Left ventricle myocardium superior (tissue), 1 donor: Measurements from ENCODE around the gene FBXO24. TPM values are rescaled to one million over a fixed set of nuclear protein-coding genes. Genes with fewer than 3 reads are reported as not detected.
A peak's percentile ranks its signal among the peaks of the same experiment; 100 is the strongest.
"Not testable (repeated sequence)": the region's sequence is repeated elsewhere in the genome, so short reads cannot be mapped to it uniquely, and the experiment has no call there.

Experiments
- ATAC-seq: fragments of 200-7000 bp; cut with Tn5 transposase; one replicate; pipeline ENCODE4 v1.9.1; 2020; ENCODE audit warnings: mild to moderate bottlenecking, moderate library complexity
- DNase-seq: peaks from one replicate; pipeline ENCODE4 v3.0.0-alpha.2; 2020
- intact Hi-C: fragments of 100-400 bp; cut with micrococcal nuclease; formaldehyde crosslinking; loops from one replicate; pipeline ENCODE4 v1.11.0; 2022
- total RNA-seq: library from RNA; stranded (reverse); fragmentation: NEBNext Ultra II Directional; extraction: Animal tissue kit (Norgen Biotek cat#: 25700); gene quantifications from one replicate; pipeline ENCODE4 v1.2.1, GENCODE V29; 2021
- donor health status: DM: no; HTN: yes; CAD: no; lungs with severe emphysema.

FBXO24 gene
- total RNA-seq, 1 donor from 2014 or later, result 0.77 TPM

DNA sequence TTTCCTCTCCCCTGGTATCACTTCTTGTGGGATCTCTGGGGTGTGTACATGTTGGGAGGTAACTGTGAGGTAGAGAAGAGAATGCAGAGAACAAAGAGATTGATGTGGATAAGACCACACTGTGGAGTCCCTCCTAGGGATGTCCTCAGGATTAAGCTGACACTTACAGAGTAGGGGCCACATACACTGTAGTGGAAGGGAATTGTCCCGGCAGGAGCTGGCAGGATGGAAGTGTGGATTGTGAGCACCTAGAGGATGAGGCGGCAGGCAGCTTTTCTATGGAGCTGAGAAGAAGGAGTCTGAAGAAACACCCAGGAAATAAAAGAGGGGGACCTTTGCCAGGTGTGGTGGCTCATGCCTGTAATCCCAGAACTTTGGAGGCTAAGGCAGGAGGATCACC is 33.6 kb upstream of the FBXO24 start:
- ATAC-seq (no peak), DNase-seq (no peak)
- intact Hi-C loops, result no loop called here

GRCh38 chr7:100553032-100553431 is 33.1 kb upstream of the FBXO24 start:
- ATAC-seq, result no peak
- no peak for DNase-seq
- intact Hi-C loops, result no loop called here

DNA sequence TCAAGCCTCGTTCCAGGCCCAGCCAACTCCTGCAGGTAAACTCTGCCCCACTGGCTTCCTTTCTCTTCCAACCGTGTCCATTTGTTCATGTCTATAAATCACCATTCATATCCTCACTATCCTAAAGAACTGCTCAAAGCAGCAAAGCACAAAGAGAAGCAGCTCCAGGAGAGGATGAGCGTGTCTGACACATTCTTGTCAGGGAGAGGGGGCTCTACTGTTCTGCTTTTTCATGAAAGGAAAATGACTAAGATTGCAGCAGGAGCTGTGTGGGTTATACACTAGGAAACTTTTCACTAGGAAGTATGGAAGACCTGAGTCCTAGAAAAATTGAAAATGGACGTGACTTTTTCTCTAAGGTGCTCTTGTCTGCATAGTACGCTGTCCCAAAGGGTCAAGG is 30.4 kb upstream of the FBXO24 start:
- intact Hi-C loops, result no loop called here
- no peak for ATAC-seq
- no peak for DNase-seq

GRCh38 chr7:100556541-100556940 is 29.6 kb upstream of the FBXO24 start:
- DNase-seq (no peak), ATAC-seq (no peak)
- intact Hi-C loops, result no loop called here

DNA sequence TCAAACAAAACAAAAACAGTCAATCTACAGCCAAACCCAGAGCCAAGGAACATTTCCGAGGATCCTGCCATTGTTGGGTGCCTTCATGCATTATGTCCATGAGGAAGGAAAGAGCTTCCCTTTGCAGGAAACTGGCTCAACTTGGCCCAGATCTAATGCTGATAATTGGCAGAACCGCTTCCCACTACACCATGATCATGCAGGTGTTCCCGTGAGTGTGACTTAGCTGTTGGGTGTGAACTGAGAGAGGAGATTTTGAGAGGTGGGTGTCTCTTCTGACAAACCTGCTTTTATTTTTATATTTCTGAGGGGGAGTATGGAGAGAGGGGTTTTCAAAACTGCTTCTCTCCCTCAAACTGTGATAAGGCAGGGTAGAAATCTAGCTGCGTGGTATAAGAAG is 27.0 kb upstream of the FBXO24 start:
- no peak for ATAC-seq
- DNase-seq, result no peak
- intact Hi-C loops, result no loop called here

- DNase-seq, result no peak
- intact Hi-C loops, result no loop called here
- ATAC-seq, result no peak
Observed at GRCh38 chr7:100561491-100562194, 24.5 kb upstream of the FBXO24 start.

DNA sequence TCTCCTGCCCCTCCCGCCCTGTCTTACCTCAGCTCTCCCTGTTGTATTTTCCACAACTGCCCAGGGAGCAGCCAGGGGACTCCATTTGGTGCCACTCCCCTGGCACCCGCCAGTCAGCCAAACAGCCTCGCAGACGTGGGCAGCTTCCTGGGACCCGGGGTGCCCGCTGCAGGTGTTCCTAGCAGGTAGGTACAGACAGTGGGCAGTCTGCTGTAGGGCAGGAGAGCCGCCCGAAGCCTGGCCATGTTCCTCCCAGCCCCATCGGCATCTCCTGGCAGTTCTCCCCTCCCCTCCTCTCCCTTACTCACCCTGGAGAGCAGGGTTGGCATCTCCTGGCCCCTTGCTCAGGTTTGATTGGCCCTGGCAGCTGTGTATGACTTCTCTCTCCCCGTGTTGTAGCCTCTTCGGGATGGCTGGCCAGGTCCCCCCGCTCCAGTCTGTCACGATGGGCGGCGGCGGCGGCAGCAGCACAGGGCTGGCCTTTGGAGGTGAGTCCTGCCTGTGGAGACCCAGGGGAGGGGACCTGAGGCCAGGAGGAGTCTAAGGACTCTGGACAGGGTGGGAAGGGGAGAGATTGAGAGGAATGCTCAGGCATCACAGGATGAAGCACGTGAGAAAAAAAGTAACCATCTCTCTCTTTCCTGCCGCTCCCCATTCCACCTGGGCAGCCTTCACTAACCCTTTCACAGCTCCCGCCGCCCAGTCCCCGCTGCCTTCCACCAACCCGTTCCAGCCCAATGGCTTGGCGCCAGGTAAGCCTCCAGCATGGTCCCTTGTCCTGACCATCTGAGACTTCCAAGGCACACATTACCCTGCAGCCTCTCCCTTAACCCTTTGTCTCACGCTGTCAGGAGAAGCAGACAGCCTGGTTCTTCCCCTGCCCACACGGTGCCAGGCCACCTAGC is 23.7 kb upstream of the FBXO24 start:
- no peak for DNase-seq
- ATAC-seq, result no peak
- intact Hi-C loops, result no loop called here

GRCh38 chr7:100563100-100563564 is 23.0 kb upstream of the FBXO24 start:
- ATAC-seq (no peak), DNase-seq (no peak)
- intact Hi-C loops, result no loop called here

DNA sequence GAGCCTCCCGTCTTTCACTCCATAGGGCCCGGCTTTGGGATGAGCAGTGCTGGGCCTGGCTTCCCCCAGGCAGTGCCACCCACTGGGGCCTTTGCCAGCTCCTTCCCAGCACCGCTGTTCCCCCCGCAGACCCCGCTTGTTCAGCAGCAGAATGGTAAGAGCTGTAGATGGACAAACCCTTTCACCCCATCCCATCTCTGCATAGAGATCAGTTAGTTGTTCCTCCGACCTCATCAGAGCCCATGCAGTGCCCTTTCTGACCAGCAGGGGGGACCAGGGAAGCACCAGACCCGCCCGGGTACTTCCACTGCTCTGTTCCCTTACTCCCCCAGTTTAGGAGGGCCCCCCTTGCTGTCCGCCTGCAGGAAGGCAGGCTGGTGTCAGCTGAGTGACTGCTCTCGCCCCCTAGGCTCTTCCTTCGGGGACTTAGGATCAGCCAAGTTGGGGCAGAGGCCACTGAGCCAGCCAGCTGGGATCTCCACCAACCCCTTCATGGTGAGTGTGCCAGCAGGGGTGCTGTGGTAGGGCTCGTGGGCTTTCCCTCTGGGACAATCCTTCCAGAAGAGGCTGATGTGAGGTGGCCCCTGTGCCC is 22.2 kb upstream of the FBXO24 start:
- intact Hi-C loops, result no loop called here
- DNase-seq, result peak; percentile 90
- ATAC-seq, result peak; percentile 69

GRCh38 chr7:100564405-100564804 is 21.7 kb upstream of the FBXO24 start:
- DNase-seq, intact Hi-C loops, ATAC-seq: not testable (repeated sequence)

DNA sequence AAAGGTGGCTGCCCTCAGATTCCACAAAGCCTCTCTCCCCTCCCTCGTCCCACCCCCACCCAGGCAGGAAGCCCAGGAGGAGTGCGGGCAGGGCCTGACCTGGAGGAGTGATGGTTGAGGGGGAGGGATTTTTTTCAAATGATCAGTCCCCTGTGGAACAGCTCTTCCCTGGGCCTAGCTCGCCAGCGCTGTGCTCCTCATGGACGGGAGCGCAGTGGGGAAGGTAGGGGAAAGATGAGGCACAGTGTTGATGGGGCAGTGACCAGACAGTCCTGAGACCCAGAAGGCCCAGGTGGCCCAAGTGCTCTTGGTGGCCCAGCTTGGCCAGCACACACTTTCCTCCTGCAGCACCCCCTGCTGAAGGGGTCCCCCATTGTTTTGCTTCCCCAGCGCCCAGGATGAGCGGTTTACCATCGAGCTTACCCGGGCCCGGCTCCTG is 21.0 kb upstream of the FBXO24 start:
- intact Hi-C loops, result no loop called here
- DNase-seq, result no peak
- no peak for ATAC-seq

DNA sequence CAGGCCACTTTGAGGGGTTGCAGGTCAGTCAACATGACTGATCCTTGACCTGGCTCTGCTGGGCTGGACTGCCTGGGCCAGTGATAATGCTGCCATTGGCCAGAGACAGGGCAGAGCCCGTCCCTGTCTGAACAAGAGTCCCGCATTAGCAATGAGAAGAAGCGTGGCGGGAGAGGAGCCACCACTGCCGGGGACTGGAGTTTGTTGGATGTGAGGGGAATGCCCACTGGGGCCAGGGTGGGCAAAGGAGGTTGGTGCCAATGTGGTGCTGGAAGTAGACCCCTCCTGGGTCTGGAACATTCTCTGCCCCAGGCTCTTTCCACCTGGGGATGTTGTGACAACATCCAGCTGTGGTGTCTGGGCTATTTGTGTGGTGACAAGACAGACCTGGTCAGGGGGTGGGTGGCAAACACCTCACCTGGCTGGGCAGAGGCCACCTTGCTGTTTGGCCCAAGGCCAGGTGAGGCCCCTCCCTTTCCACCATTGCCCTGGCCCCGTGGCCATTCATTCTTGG is 20.1 kb upstream of the FBXO24 start:
- DNase-seq (no peak), ATAC-seq (no peak)
- intact Hi-C loops, result no loop called here

GRCh38 chr7:100567031-100567730 is 18.9 kb upstream of the FBXO24 start:
- no peak for DNase-seq
- intact Hi-C loops, result no loop called here
- ATAC-seq, result no peak

DNA sequence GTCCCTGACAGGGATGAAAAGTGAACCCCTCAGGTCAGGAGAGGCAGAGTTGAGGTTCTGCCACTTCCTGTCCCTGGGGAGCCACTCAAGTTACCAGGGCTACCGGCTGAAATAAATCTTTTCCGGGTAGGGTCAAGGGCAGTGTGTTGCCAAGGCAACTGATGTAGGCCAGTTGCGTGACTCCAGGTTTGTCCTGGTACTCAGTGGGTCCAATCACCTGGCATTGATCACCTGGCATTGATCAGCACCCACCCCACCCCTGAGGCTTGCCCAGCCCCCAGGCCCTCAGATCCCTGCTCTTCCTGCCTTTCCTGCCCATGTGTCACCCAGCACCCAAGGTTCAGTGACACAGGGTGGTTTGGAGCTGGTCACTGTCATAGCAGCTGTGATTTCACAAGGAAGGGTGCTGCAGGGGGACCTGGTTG is 18.4 kb upstream of the FBXO24 start:
- ATAC-seq (no peak), DNase-seq (no peak)
- intact Hi-C loops, result no loop called here

DNA sequence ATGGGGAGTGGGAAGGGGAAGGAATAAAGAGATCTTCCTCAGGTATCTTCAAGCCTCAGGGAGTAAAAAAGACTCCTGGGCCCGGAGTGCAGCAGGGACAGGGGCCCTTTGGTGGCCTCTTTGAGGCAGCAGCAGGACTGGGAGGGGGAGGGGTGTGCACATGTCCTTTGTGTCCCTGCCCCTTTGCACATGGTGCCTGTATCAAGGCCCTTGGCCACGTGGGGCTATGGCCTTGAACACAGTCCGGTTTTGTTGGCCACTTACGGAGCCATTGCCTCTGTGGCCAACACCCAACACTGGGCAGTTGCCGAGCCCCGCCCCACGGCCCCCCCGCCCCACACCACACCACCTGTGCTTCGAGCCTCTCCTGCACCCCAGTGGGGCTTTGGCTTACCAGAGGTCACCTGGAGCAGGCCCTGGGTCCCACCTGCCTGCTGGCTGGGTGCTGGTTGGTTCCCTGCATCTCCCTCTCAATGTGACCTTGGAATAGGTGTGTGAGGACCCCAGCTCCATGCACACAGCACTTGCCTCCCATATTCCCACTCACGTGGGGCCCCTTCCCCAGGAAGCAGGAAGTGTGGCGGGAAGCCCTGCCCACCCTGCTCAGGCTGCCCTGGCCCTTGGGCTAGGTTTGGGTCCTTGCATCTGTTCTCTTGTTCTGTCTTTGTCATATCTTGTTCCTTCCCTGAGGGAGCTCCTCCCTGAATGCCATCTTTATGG is 17.8 kb upstream of the FBXO24 start:
- intact Hi-C loops, result no loop called here
- DNase-seq (no peak), ATAC-seq (no peak)

DNA sequence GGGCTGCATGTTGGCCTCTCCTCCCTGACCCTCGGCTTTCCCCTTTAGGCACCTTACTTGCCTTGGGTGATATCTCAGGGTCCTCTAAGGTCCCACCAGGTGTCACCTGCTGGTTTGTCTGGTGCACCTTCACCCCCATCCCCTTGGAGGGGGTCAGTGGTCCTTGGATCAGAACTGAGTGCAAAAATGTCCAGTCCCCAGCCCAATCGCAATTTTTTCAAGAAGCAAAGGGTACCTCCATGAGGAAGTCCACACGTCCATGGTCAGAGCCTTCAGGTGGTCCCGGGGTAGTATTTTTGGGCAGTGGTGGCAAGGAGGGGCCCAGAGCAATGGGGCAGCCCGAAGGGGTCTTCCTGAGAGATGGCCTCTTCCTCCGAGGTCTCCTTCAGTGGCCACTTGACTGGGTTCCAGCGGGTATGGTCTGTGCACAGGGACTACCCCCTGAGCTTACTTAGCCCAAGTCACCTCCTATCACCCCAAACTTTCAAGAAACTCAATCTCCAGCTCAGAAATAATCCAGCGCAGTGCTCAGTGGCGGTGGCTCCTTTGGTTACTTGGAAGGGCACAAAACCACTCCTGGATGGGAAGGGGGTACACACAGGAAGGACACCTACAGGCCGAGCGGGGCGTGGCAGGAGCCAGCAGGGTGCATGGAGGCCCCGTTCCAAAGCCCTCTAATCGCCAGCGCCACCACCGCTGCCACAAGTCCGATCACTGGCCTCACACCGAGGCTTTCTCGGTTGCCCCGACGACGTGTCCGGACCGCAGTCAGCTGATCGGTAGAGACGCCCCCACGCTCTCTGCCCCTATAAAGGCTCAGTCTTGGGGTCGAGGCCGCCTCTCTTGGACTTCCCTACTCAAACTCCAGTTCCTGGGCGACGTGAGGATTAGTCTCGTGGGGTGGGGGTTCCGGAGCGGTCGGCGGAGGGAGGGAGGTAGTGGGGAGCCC is 17.0 kb upstream of the FBXO24 start:
- intact Hi-C loops, result no loop called here
- peak; percentile 62 for DNase-seq
- peak; percentile 51 for ATAC-seq

GRCh38 chr7:100570954-100571828 is 14.9 kb upstream of the FBXO24 start:
- no peak for DNase-seq
- intact Hi-C loops, result no loop called here
- no peak for ATAC-seq
